IMR-90 (cell line): ENCODE results near the gene LOXL4. TPM values are rescaled to one million over a fixed set of nuclear protein-coding genes. Genes with fewer than 3 reads are reported as not detected.

ENCODE experiments used
- ATAC-seq: fragments of 200-7000 bp; cut with Tn5 transposase; 2 replicates; pipeline ENCODE4 v1.9.1; 2020; ENCODE audit warnings: low read depth, mild to moderate bottlenecking, moderate library complexity
- BruUV-seq: library from RNA; stranded (reverse); fragments of 400-500 nt; replicated peaks from 2 replicates; lab custom pipeline; 2021; lab: Mats Ljungman, UMichigan
- CTCF ChIA-PET: fragments of 300-600 bp; formaldehyde crosslinking; extraction: SDS; loops from one replicate; lab custom pipeline; 2021; ENCODE audit warnings: antibody characterized with exemption; lab: Yijun Ruan, JAX
- POLR2A ChIA-PET: fragments of 300-600 bp; sonication (Branson Sonifier 250); formaldehyde crosslinking; loops from one replicate; lab custom pipeline; 2022; ENCODE audit warnings: antibody characterized with exemption; ENCODE audit not compliant: unreplicated experiment; lab: Charles Lee
- DNase-seq: peaks from one replicate; pipeline ENCODE4 v3.0.0; 2013
- H2AFZ ChIP-seq: replicated peaks from 2 replicates; pipeline ENCODE3; 2013; ENCODE audit warnings: low read length, mild to moderate bottlenecking; ENCODE audit not compliant: poor library complexity
- H2AK5ac ChIP-seq: 2 replicates; pipeline ENCODE4 v1.6.1; 2013; ENCODE audit warnings: low read depth, low read length, inconsistent platforms
- H2AK9ac ChIP-seq: replicated peaks from 2 replicates; pipeline ENCODE3; 2013; ENCODE audit warnings: mild to moderate bottlenecking, low read depth, low read length, moderate library complexity; ENCODE audit not compliant: poor library complexity
- H2BK120ac ChIP-seq: 2 replicates; pipeline ENCODE4 v1.6.1; 2013; ENCODE audit warnings: low read depth, low read length, inconsistent platforms
- H2BK15ac ChIP-seq: 3 replicates; pipeline ENCODE4 v1.6.1; 2013; ENCODE audit warnings: low read depth, low read length, inconsistent platforms
- H2BK20ac ChIP-seq: 2 replicates; pipeline ENCODE4 v1.6.1; 2013; ENCODE audit warnings: low read depth, mild to moderate bottlenecking, inconsistent platforms, low read length, moderate library complexity
- H2BK5ac ChIP-seq: 2 replicates; pipeline ENCODE4 v1.6.1; 2013; ENCODE audit warnings: mild to moderate bottlenecking, low read depth, low read length, inconsistent platforms; ENCODE audit not compliant: poor library complexity, severe bottlenecking
- H3K14ac ChIP-seq: replicated peaks from 2 replicates; pipeline ENCODE4 v1.6.1; 2013; ENCODE audit warnings: low read depth, low read length, inconsistent platforms
- H3K18ac ChIP-seq: 2 replicates; pipeline ENCODE4 v1.6.1; 2013; ENCODE audit warnings: low read depth, low read length, control low read depth
- H3K23ac ChIP-seq: 2 replicates; pipeline ENCODE4 v1.6.1; 2013; ENCODE audit warnings: low read depth, low read length, inconsistent platforms
- H3K27ac ChIP-seq: 2 replicates; pipeline ENCODE4 v1.5.1; 2013; ENCODE audit warnings: mild to moderate bottlenecking, control low read depth, low read length; ENCODE audit not compliant: insufficient read depth
- H3K27me3 ChIP-seq: 2 replicates; pipeline ENCODE4 v1.6.1; 2013; ENCODE audit warnings: low read length; ENCODE audit not compliant: control insufficient read depth, insufficient read depth
- H3K36me3 ChIP-seq: 2 replicates; pipeline ENCODE4 v1.6.1; 2013; ENCODE audit warnings: low read length, mixed read lengths; ENCODE audit not compliant: control insufficient read depth, insufficient read depth
- H3K4ac ChIP-seq: 2 replicates; pipeline ENCODE4 v1.6.1; 2013; ENCODE audit warnings: low read depth, low read length, inconsistent platforms
- H3K4me1 ChIP-seq: 2 replicates; pipeline ENCODE4 v1.6.1; 2013; ENCODE audit warnings: low read length, mixed read lengths; ENCODE audit not compliant: control insufficient read depth, insufficient read depth
- H3K4me2 ChIP-seq: 2 replicates; pipeline ENCODE4 v1.6.1; 2013; ENCODE audit warnings: low read depth, mild to moderate bottlenecking, control low read depth, low read length, moderate library complexity
- H3K4me3 ChIP-seq: 2 replicates; pipeline ENCODE4 v1.5.1; 2013; ENCODE audit warnings: low read depth, mild to moderate bottlenecking, control low read depth, low read length, moderate library complexity; ENCODE audit not compliant: insufficient read depth
- H3K56ac ChIP-seq: 2 replicates; pipeline ENCODE4 v1.6.1; 2013; ENCODE audit warnings: low read length, inconsistent platforms; ENCODE audit not compliant: insufficient read depth; ENCODE audit errors: extremely low read depth
- H3K79me1 ChIP-seq, 2 experiments: 2 replicates each; pipeline ENCODE4 v1.6.1; 2013; ENCODE audit warnings: low read length in 2 of 2, inconsistent platforms in 1 of 2, low read depth in 1 of 2
- H3K9ac ChIP-seq: 2 replicates; pipeline ENCODE4 v1.6.1; 2013; ENCODE audit warnings: low read depth, low read length, control low read depth
- H3K9me1 ChIP-seq: 2 replicates; pipeline ENCODE4 v1.6.1; 2013; ENCODE audit warnings: low read length, inconsistent platforms; ENCODE audit not compliant: insufficient read depth
- H3K9me3 ChIP-seq: 2 replicates; pipeline ENCODE4 v1.6.1; 2013; ENCODE audit warnings: low read length; ENCODE audit not compliant: control insufficient read depth, insufficient read depth
- H4K20me1 ChIP-seq: 2 replicates; pipeline ENCODE4 v1.6.1; 2013; ENCODE audit warnings: low read length, inconsistent platforms; ENCODE audit not compliant: insufficient read depth
- H4K5ac ChIP-seq: 2 replicates; pipeline ENCODE4 v1.6.1; 2013; ENCODE audit warnings: mild to moderate bottlenecking, low read depth, low read length, control low read depth
- H4K8ac ChIP-seq, 2 experiments: 2 replicates each; pipeline ENCODE4 v1.6.1; 2013; ENCODE audit warnings: low read depth in 2 of 2, low read length in 2 of 2, control low read depth in 1 of 2, inconsistent platforms in 1 of 2
- H4K91ac ChIP-seq: 2 replicates; pipeline ENCODE4 v1.6.1; 2013; ENCODE audit warnings: low read depth, low read length, inconsistent platforms; ENCODE audit not compliant: insufficient read depth
- BHLHE40 ChIP-seq: fragments of 150-350 bp; IDR thresholded peaks from 2 replicates; pipeline ENCODE4 v1.6.1; 2016; ENCODE audit warnings: mild to moderate bottlenecking, low read depth, low read length
- CEBPB ChIP-seq: IDR thresholded peaks from 2 replicates; pipeline ENCODE4 v1.6.1; 2012; ENCODE audit warnings: low read depth, low read length, improper control_type of control experiment
- CHD1 ChIP-seq: IDR thresholded peaks from 2 replicates; pipeline ENCODE4 v1.6.1; 2012; ENCODE audit warnings: low read depth, low read length, improper control_type of control experiment
- CTCF ChIP-seq: conservative IDR thresholded peaks from 2 replicates; pipeline ENCODE4 v1.5.1; 2012; ENCODE audit warnings: mild to moderate bottlenecking, low read depth, low read length, improper control_type of control experiment
- ELK1 ChIP-seq: fragments of 150-350 bp; IDR thresholded peaks from 2 replicates; pipeline ENCODE4 v1.6.1; 2016; ENCODE audit warnings: low read depth, mild to moderate bottlenecking, low read length, moderate library complexity, borderline replicate concordance
- FOS ChIP-seq: fragments of 150-350 bp; IDR thresholded peaks from 2 replicates; pipeline ENCODE4 v1.6.1; 2016; ENCODE audit warnings: low read depth, low read length
- MAFK ChIP-seq: IDR thresholded peaks from 2 replicates; pipeline ENCODE4 v1.6.1; 2012; ENCODE audit warnings: low read depth, low read length, improper control_type of control experiment
- MAZ ChIP-seq: IDR thresholded peaks from 2 replicates; pipeline ENCODE4 v1.6.1; 2012; ENCODE audit warnings: low read depth, mild to moderate bottlenecking, low read length, improper control_type of control experiment, moderate library complexity, borderline replicate concordance
- NFE2L2 ChIP-seq: fragments of 150-350 bp; IDR thresholded peaks from 2 replicates; pipeline ENCODE4 v1.6.1; 2016; ENCODE audit warnings: low read depth, mild to moderate bottlenecking, low read length
- POLR2A ChIP-seq: IDR thresholded peaks from 2 replicates; pipeline ENCODE4 v1.6.1; 2012; ENCODE audit warnings: mild to moderate bottlenecking, low read depth, low read length
- RAD21 ChIP-seq: IDR thresholded peaks from 2 replicates; pipeline ENCODE4 v1.6.1; 2012; ENCODE audit warnings: low read length, improper control_type of control experiment
- RCOR1 ChIP-seq: IDR thresholded peaks from 2 replicates; pipeline ENCODE4 v1.6.1; 2012; ENCODE audit warnings: mild to moderate bottlenecking, low read length, improper control_type of control experiment; ENCODE audit not compliant: insufficient replicate concordance
- RFX5 ChIP-seq: IDR thresholded peaks from 2 replicates; pipeline ENCODE4 v1.8.0; 2012; ENCODE audit warnings: low read depth, mild to moderate bottlenecking, low read length, moderate library complexity
- SMC3 ChIP-seq: fragments of 150-350 bp; IDR thresholded peaks from 2 replicates; pipeline ENCODE4 v1.6.1; 2016; ENCODE audit warnings: low read depth, mild to moderate bottlenecking, antibody characterized with exemption, low read length, moderate library complexity
- USF2 ChIP-seq: fragments of 150-350 bp; IDR thresholded peaks from 2 replicates; pipeline ENCODE4 v1.6.1; 2017; ENCODE audit warnings: mild to moderate bottlenecking, antibody characterized with exemption, low read length, low read depth
- WGBS, 2 experiments: methylation state at CpG; one replicate each; pipeline versions ENCODE4 v1.1.5 to v1.1.7; 2013; ENCODE audit warnings: missing lambda C conversion rate in 2 of 2; ENCODE audit not compliant: insufficient read length in 1 of 2; ENCODE audit errors: extremely low coverage in 2 of 2; 5-methylcytosine and 5-hydroxymethylcytosine counted together
- dilution Hi-C: fragments of 300-500 bp; cut with HindIII; formaldehyde crosslinking; loops from one replicate; pipeline ENCODE4 v1.14.3; 2018; ENCODE audit warnings: low sequenced_read_pairs; ENCODE audit not compliant: unreplicated experiment
- in situ Hi-C: fragments of 300-500 bp; cut with MboI; formaldehyde crosslinking; loops from 3 replicates; pipeline ENCODE4 v1.14.3; 2019; ENCODE audit warnings: low sequenced_read_pairs, inconsistent platforms, mixed read lengths
- intact Hi-C: fragments of 100-400 bp; cut with micrococcal nuclease; formaldehyde crosslinking; loops from 2 replicates; pipeline ENCODE4 v1.10.0; 2022
- polyA plus RNA-seq, 3 experiments: library from polyadenylated mRNA; depleted of rRNA; stranded (reverse); fragments of >200 nt; gene quantifications; 2 replicates each; pipeline ENCODE4 v1.2.3, GENCODE V29; 2012; ENCODE audit warnings: low replicate concordance in 1 of 3
- total RNA-seq: library from RNA; depleted of rRNA; stranded (reverse); fragments of >200 nt; gene quantifications from 2 replicates; pipeline ENCODE4 v1.2.3, GENCODE V29; 2012

The LOXL4 gene
- total and polyA plus RNA-seq, 2 of the 4 experiments (the other 2 are of a cell fraction), result 20.8 to 26.7 TPM

GRCh38 chr10:98254234-98254974 is 13.6 kb downstream of the LOXL4 start:
- Histone ChIP-seq H3K9me3 (no peaks in the 10 kb centered on the region), H2BK15ac (no peak overlapping the region), H2AK5ac (no peak overlapping the region), H3K4ac (no peak overlapping the region), H3K4me1 (no peaks in the 10 kb centered on the region), H4K8ac (no peak overlapping the region), H2BK120ac (no peak overlapping the region), H3K9me1 (0 out of 2 replicates have a peak, but pooled peaks cover 8% of the 10 kb centered on the region), H3K79me1 (no peaks in the 10 kb centered on the region), H3K27ac (no peak overlapping the region), H3K36me3 (peaks cover 8% of the 10 kb centered on the region; the same call in 1 of the 2 replicates), H4K20me1 (no peaks in the 10 kb centered on the region), H4K91ac (no peak overlapping the region), H2AFZ (no peak overlapping the region), H3K18ac (no peak overlapping the region), H3K4me3 (no peak overlapping the region), H3K4me2 (no peak overlapping the region), H3K56ac (no peak overlapping the region), H2AK9ac (no peak overlapping the region), H3K14ac (no peak overlapping the region), H2BK5ac (no peak overlapping the region), H4K5ac (no peak overlapping the region), H3K9ac (no peak overlapping the region), H3K27me3 (no peaks in the 10 kb centered on the region), H3K23ac (no peak overlapping the region), H2BK20ac (no peak overlapping the region)
- ChIA-PET POLR2A (no interaction called here), CTCF (interaction anchor here (1.0 kb wide), 1 partner anchor 38 kb away, joined by 4 read pairs; no protein-coding TSS in a partner anchor)
- intact Hi-C loops (no loop called here), dilution Hi-C loops (no loop called here), in situ Hi-C loops (no loop called here)
- ATAC-seq, result no peak
- BruUV-seq, result no TSS peak
- 90% methylated on average over 2 of the region's 10 CpGs; no CpG with 5 or more reads in 1 of the 2 experiments for WGBS, 2 experiments
- DNase-seq, result no peak
- TF ChIP-seq SMC3 (no peak), MAZ (no peak), USF2 (no peak), RFX5 (no peak), POLR2A (no peak), CHD1 (no peak), FOS (no peak), CEBPB (no peak), RCOR1 (no peak), CTCF (no peak), MAFK (no peak), BHLHE40 (no peak), RAD21 (no peak), ELK1 (no peak), NFE2L2 (no peak)
